H1 (cell line): ENCODE measurements around the gene TP73. TPM values are rescaled to one million over a fixed set of nuclear protein-coding genes. Genes with fewer than 3 reads are reported as not detected.

Experiments used
- CHD1 ChIP-seq: IDR thresholded peaks from 2 replicates; pipeline ENCODE4 v1.6.1; 2012; ENCODE audit warnings: low read depth, low read length, improper control_type of control experiment
- NRF1 ChIP-seq: IDR thresholded peaks from 2 replicates; pipeline ENCODE4 v1.6.1; 2011; ENCODE audit warnings: mild to moderate bottlenecking, low read depth, low read length, improper control_type of control experiment
- polyA plus RNA-seq, 7 experiments: library from polyadenylated mRNA; depleted of rRNA in 3 of 7; stranded (reverse) in 5 of 7; unstranded in 2 of 7; fragments of >200 nt in 5 of 7; fragments of 200-250 nt in 2 of 7; gene quantifications; 1 replicate in 5 of 7; 2 replicates in 1 of 7; 4 replicates in 1 of 7; pipeline versions ENCODE4 v1.2.1 to v1.2.3, GENCODE V29; 2011 to 2013; ENCODE audit warnings: missing spikeins in 2 of 7, mixed read lengths in 2 of 7
- total RNA-seq: library from RNA; stranded (reverse); fragmentation: NEBNext Ultra II Directional; extraction: Animal tissue kit (Norgen Biotek cat#: 25700); gene quantifications from 2 replicates; pipeline ENCODE4 v1.2.1, GENCODE V29; 2021

The TP73 gene
- total and polyA plus RNA-seq, 2 of the 8 experiments (the other 6 are each of a cell fraction or from before 2014, with no cell fraction given) = 2.6 to 3.1 TPM

DNA sequence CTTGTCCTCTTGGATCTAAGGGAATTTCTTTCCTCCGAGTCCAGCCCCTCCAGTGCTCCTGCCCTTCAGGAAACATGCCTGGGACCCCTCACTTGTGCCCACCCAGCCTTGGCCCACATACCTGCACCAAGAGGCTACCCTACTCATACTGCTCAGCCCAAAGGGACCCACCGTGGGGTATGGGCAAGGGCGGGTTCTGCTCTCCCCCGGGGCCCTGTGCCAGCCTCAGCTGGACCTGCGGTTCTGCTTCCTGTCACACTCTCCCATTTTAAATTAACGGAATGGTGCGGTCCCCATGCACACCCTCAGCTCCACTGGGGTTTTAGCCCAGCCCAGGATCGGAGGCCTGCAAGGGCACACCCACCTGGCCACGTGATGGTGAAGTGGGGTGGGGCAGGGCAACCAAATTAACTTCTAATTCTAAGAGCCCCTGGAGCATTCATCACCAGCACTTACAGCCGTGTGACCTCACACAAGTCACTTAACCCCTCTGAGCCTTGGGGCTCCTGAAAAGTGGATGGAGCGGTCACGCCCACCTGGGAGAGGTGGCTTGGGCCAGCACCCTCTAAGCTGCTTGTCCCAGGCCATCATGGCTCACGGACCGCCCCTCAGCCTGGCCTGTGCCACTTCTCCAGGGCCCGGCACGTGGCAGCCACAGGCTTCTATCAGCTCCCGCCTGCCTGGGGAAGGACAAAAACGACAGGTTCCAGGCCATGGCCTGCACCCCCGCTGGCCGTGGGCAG is 28.3 kb downstream of the TP73 start (continued):
- TF ChIP-seq CHD1 = no peak
- TF ChIP-seq NRF1 = no peak
